H9 (cell line): Measurements from ENCODE around the gene MARCHF9. TPM values are rescaled to one million over a fixed set of nuclear protein-coding genes. Genes with fewer than 3 reads are reported as not detected.

Source experiments
- DNase-seq: peaks from one replicate; pipeline ENCODE4 v3.0.0-alpha.2; 2017
- H2AFZ ChIP-seq: one replicate; pipeline ENCODE4 v1.6.1; 2013; ENCODE audit warnings: mild to moderate bottlenecking, low read length, control low read depth, moderate library complexity
- H2AK5ac ChIP-seq: 2 replicates; pipeline ENCODE4 v1.6.1; 2013; ENCODE audit warnings: low read length, control low read depth, mixed read lengths; ENCODE audit not compliant: insufficient read length
- H2BK120ac ChIP-seq: one replicate; pipeline ENCODE4 v1.6.1; 2013; ENCODE audit warnings: low read depth, mild to moderate bottlenecking, low read length, control low read depth, inconsistent platforms; ENCODE audit not compliant: poor library complexity, severe bottlenecking
- H2BK12ac ChIP-seq: 2 replicates; pipeline ENCODE4 v1.6.1; 2013; ENCODE audit warnings: low read length, control low read depth, mixed read lengths, low read depth; ENCODE audit not compliant: insufficient read length
- H2BK15ac ChIP-seq: 2 replicates; pipeline ENCODE4 v1.6.1; 2013; ENCODE audit warnings: low read depth, low read length, control low read depth
- H2BK20ac ChIP-seq: one replicate; pipeline ENCODE4 v1.6.1; 2013; ENCODE audit warnings: low read depth, mild to moderate bottlenecking, low read length, control low read depth, inconsistent platforms; ENCODE audit not compliant: poor library complexity, severe bottlenecking
- H2BK5ac ChIP-seq: 2 replicates; pipeline ENCODE4 v1.6.1; 2013; ENCODE audit warnings: low read length, control low read depth, mixed read lengths; ENCODE audit not compliant: insufficient read length
- H3K14ac ChIP-seq: 2 replicates; pipeline ENCODE4 v1.6.1; 2013; ENCODE audit warnings: low read length, control low read depth; ENCODE audit not compliant: insufficient read depth
- H3K18ac ChIP-seq: 2 replicates; pipeline ENCODE4 v1.6.1; 2013; ENCODE audit warnings: low read depth, mild to moderate bottlenecking, mixed read lengths, low read length, control low read depth; ENCODE audit not compliant: insufficient read length
- H3K23ac ChIP-seq: 2 replicates; pipeline ENCODE4 v1.6.1; 2013; ENCODE audit warnings: low read length, control low read depth, mixed read lengths, low read depth; ENCODE audit not compliant: insufficient read length
- H3K23me2 ChIP-seq: 2 replicates; pipeline ENCODE4 v1.6.1; 2013; ENCODE audit warnings: low read depth, mild to moderate bottlenecking, mixed read lengths, low read length, control low read depth; ENCODE audit not compliant: insufficient read length, poor library complexity, severe bottlenecking
- H3K27ac ChIP-seq: 2 replicates; pipeline ENCODE4 v1.5.1; 2013; ENCODE audit warnings: low read length, control low read depth, mixed read lengths, low read depth; ENCODE audit not compliant: insufficient read length
- H3K27me3 ChIP-seq: 2 replicates; pipeline ENCODE4 v1.6.1; 2013; ENCODE audit warnings: low read length, control low read depth, inconsistent platforms; ENCODE audit not compliant: insufficient read depth
- H3K4ac ChIP-seq: 2 replicates; pipeline ENCODE4 v1.6.1; 2013; ENCODE audit warnings: low read depth, mild to moderate bottlenecking, control low read depth, inconsistent platforms, low read length, moderate library complexity
- H3K4me1 ChIP-seq: 2 replicates; pipeline ENCODE4 v1.6.1; 2013; ENCODE audit warnings: low read length, control low read depth, inconsistent platforms; ENCODE audit not compliant: insufficient read depth
- H3K4me2 ChIP-seq: 2 replicates; pipeline ENCODE4 v1.6.1; 2013; ENCODE audit warnings: low read length, control low read depth, mixed read lengths; ENCODE audit not compliant: insufficient read length, insufficient read depth
- H3K56ac ChIP-seq: 2 replicates; pipeline ENCODE4 v1.6.1; 2013; ENCODE audit warnings: low read depth, mild to moderate bottlenecking, mixed read lengths, low read length, control low read depth; ENCODE audit not compliant: insufficient read length
- H3K79me1 ChIP-seq: 2 replicates; pipeline ENCODE4 v1.6.1; 2013; ENCODE audit warnings: low read depth, mild to moderate bottlenecking, moderate library complexity, low read length, control low read depth, inconsistent platforms; ENCODE audit not compliant: insufficient read depth, poor library complexity, severe bottlenecking
- H3K79me2 ChIP-seq: 2 replicates; pipeline ENCODE4 v1.6.1; 2013; ENCODE audit warnings: low read length, control low read depth, inconsistent platforms; ENCODE audit not compliant: insufficient read depth
- H3K9ac ChIP-seq: 2 replicates; pipeline ENCODE4 v1.6.1; 2013; ENCODE audit warnings: low read length, control low read depth, mixed read lengths; ENCODE audit not compliant: insufficient read length; ENCODE audit errors: extremely low read depth
- H3K9me3 ChIP-seq: one replicate; pipeline ENCODE4 v1.6.1; 2013; ENCODE audit warnings: low read depth, low read length, inconsistent platforms; ENCODE audit not compliant: control insufficient read depth
- H3T11ph ChIP-seq: one replicate; pipeline ENCODE4 v1.6.1; 2013; ENCODE audit warnings: mild to moderate bottlenecking, low read length, control low read depth, inconsistent platforms
- H4K20me1 ChIP-seq: one replicate; pipeline ENCODE4 v1.6.1; 2013; ENCODE audit not compliant: control insufficient read depth, insufficient read length, insufficient read depth
- H4K5ac ChIP-seq: 2 replicates; pipeline ENCODE4 v1.6.1; 2013; ENCODE audit warnings: low read depth, mild to moderate bottlenecking, mixed read lengths, low read length, control low read depth; ENCODE audit not compliant: insufficient read length
- H4K8ac ChIP-seq: replicated peaks from 2 replicates; pipeline ENCODE4 v1.6.1; 2013; ENCODE audit warnings: low read length, control low read depth, mixed read lengths, low read depth; ENCODE audit not compliant: insufficient read length
- H4K91ac ChIP-seq: 2 replicates; pipeline ENCODE4 v1.6.1; 2013; ENCODE audit warnings: low read depth, mild to moderate bottlenecking, moderate library complexity, mixed read lengths, low read length, control low read depth; ENCODE audit not compliant: insufficient read length
- H3K27ac Mint-ChIP-seq, 3 experiments: 2 replicates in 2 of 3; 3 replicates in 1 of 3; pipeline ENCODE4 v1.8.0; 2020 to 2021; ENCODE audit warnings: mixed read lengths in 3 of 3, mild to moderate bottlenecking in 1 of 3, moderate library complexity in 1 of 3
- H3K27me3 Mint-ChIP-seq: 2 replicates; pipeline ENCODE4 v1.8.0; 2021; ENCODE audit warnings: low read depth, mild to moderate bottlenecking, moderate library complexity, mixed read lengths
- H3K36me3 Mint-ChIP-seq, 3 experiments: 2 replicates in 2 of 3; 3 replicates in 1 of 3; pipeline ENCODE4 v1.8.0; 2020 to 2021; ENCODE audit warnings: low read depth in 3 of 3, mixed read lengths in 3 of 3; ENCODE audit not compliant: insufficient read depth in 1 of 3
- H3K4me1 Mint-ChIP-seq, 2 experiments: 2 replicates each; pipeline ENCODE4 v1.8.0; 2020; ENCODE audit warnings: mixed read lengths in 2 of 2
- H3K4me3 Mint-ChIP-seq, 2 experiments: 2 replicates in 1 of 2; 3 replicates in 1 of 2; pipeline ENCODE4 v1.8.0; 2020 to 2021; ENCODE audit warnings: mild to moderate bottlenecking in 2 of 2, mixed read lengths in 2 of 2, moderate library complexity in 1 of 2
- H3K9me3 Mint-ChIP-seq, 2 experiments: 2 replicates in 1 of 2; 3 replicates in 1 of 2; pipeline ENCODE4 v1.8.0; 2020; ENCODE audit warnings: mild to moderate bottlenecking in 2 of 2, mixed read lengths in 2 of 2, moderate library complexity in 1 of 2
- WGBS: extraction: QIAGEN DNeasy Blood & Tissue Kit; methylation state at CpG from one replicate; pipeline ENCODE4 v1.1.7; 2013; ENCODE audit warnings: missing lambda C conversion rate, low lambda C conversion rate, mixed read lengths; ENCODE audit not compliant: insufficient read length; ENCODE audit errors: extremely low coverage; 5-methylcytosine and 5-hydroxymethylcytosine counted together
- total RNA-seq: library from RNA; stranded (reverse); gene quantifications from 2 replicates; pipeline ENCODE4 v1.2.1, GENCODE V29; 2021
- TF ChIP-seq, protein P1 (sequence below): fragments of 200-600 bp; sonication (generic); conservative IDR thresholded peaks from 3 replicates; pipeline ENCODE4 v1.8.0; 2021; ENCODE audit warnings: antibody characterized with exemption, mild to moderate bottlenecking

MARCHF9 gene
- total RNA-seq, 1 experiment from 2014 or later: 20.5 TPM

DNA sequence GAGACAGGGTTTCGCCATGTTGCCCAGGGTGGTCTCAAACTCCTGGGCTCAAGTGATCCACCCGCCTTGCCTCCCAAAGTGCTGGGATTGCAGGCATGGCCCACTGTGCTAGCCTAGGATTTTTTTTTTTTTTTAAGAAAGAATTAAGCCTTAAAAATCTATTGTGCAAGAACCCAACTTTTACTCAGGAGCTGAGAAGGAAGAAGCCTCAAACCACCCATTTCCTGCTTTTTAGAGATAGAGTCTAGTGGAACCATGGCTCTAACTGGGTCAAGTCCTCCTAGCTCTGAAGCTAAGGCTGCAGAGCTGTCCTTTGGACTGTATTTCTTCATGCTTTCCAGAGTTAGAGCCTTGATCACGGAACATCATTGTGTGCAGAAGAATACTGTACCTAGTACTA is 26.3 kb downstream of the MARCHF9 start:
- WGBS: no CpG with 5 or more reads among the region's 3 CpGs
- no peak overlapping the region for H3K27ac ChIP-seq
- no peak overlapping the region for H3K23ac ChIP-seq

More for the DNA sequence above, 26.3 kb downstream of the MARCHF9 start:
- peaks cover 4 to 7% of the 10 kb centered on the region in 2 experiments for H3K4me1 Mint-ChIP-seq
- no peak overlapping the region for H2BK20ac ChIP-seq
- H3K79me2 ChIP-seq: no peaks in the 10 kb centered on the region; the same call in 1 of the 2 replicates
- H3K4me1 ChIP-seq: no peaks in the 10 kb centered on the region
- H2AK5ac ChIP-seq: no peak overlapping the region
- no peak overlapping the region for H3K27ac Mint-ChIP-seq
- H4K5ac ChIP-seq: no peak overlapping the region
- no peak overlapping the region for H2AFZ ChIP-seq
- H2BK15ac ChIP-seq: no peak overlapping the region
- H4K8ac ChIP-seq: no peak overlapping the region
- no peaks in the 10 kb centered on the region; the same call in 1 of the 2 replicates for H3K27me3 Mint-ChIP-seq
- H3T11ph ChIP-seq: no peak overlapping the region
- H3K18ac ChIP-seq: no peak overlapping the region
- DNase-seq: no peak
- TF ChIP-seq, protein P1, sequence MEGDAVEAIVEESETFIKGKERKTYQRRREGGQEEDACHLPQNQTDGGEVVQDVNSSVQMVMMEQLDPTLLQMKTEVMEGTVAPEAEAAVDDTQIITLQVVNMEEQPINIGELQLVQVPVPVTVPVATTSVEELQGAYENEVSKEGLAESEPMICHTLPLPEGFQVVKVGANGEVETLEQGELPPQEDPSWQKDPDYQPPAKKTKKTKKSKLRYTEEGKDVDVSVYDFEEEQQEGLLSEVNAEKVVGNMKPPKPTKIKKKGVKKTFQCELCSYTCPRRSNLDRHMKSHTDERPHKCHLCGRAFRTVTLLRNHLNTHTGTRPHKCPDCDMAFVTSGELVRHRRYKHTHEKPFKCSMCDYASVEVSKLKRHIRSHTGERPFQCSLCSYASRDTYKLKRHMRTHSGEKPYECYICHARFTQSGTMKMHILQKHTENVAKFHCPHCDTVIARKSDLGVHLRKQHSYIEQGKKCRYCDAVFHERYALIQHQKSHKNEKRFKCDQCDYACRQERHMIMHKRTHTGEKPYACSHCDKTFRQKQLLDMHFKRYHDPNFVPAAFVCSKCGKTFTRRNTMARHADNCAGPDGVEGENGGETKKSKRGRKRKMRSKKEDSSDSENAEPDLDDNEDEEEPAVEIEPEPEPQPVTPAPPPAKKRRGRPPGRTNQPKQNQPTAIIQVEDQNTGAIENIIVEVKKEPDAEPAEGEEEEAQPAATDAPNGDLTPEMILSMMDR: no peak
- H3K4me2 ChIP-seq: no peak overlapping the region
- H4K20me1 ChIP-seq: no peaks in the 10 kb centered on the region
- H4K91ac ChIP-seq: no peak overlapping the region
- no peak overlapping the region for H2BK12ac ChIP-seq
- H3K56ac ChIP-seq: no peak overlapping the region
- H3K9ac ChIP-seq: no peak overlapping the region
- H2BK5ac ChIP-seq: no peak overlapping the region
- no peaks in the 10 kb centered on the region for H3K27me3 ChIP-seq
- H3K4me3 Mint-ChIP-seq: no peak overlapping the region
- peaks cover 9 to 20% (median 10%) of the 10 kb centered on the region in 3 experiments for H3K36me3 Mint-ChIP-seq
- no peaks in the 10 kb centered on the region for H3K79me1 ChIP-seq
- H3K4ac ChIP-seq: no peak overlapping the region
- H3K23me2 ChIP-seq: peaks cover 5% of the 10 kb centered on the region
- no peaks in the 10 kb centered on the region for H3K9me3 ChIP-seq
- H2BK120ac ChIP-seq: no peak overlapping the region
- H3K14ac ChIP-seq: no peak overlapping the region
- peaks cover 0 to 3% of the 10 kb centered on the region in 2 experiments; a peak in 2 of 5 replicates for H3K9me3 Mint-ChIP-seq
